ENCODE measurements around the gene CAMKK1.

CAMKK1 gene

GRCh38 chr17:3889325-3890012, 3.4 kb downstream of the CAMKK1 start:
- no peak for TF ChIP-seq CTCF (IDR thresholded peaks at IDR 0.05; ENCODE audit: borderline replicate concordance, control extremely low read depth, extremely low read depth, insufficient read depth, missing control alignments)
- no peak for DNase-seq (ENCODE audit: low spot score)
- in situ Hi-C loops (cut with MboI; ENCODE audit: low sequenced_read_pairs, unreplicated experiment): no loop called here

GRCh38 chr17:3888343-3889171, 4.3 kb downstream of the CAMKK1 start:
- DNase-seq (ENCODE audit: low spot score): no peak
- in situ Hi-C loops (cut with MboI; ENCODE audit: low sequenced_read_pairs, unreplicated experiment): no loop called here
- no peak for TF ChIP-seq CTCF (IDR thresholded peaks at IDR 0.05; ENCODE audit: borderline replicate concordance, control extremely low read depth, extremely low read depth, insufficient read depth, missing control alignments)

GRCh38 chr17:3887804-3888203, 5.0 kb downstream of the CAMKK1 start:
- DNase-seq (ENCODE audit: low spot score): no peak
- no peak for TF ChIP-seq CTCF (IDR thresholded peaks at IDR 0.05; ENCODE audit: borderline replicate concordance, control extremely low read depth, extremely low read depth, insufficient read depth, missing control alignments)
- in situ Hi-C loops (cut with MboI; ENCODE audit: low sequenced_read_pairs, unreplicated experiment): no loop called here

GRCh38 chr17:3887394-3887793, 5.5 kb downstream of the CAMKK1 start:
- no peak for TF ChIP-seq CTCF (IDR thresholded peaks at IDR 0.05; ENCODE audit: borderline replicate concordance, control extremely low read depth, extremely low read depth, insufficient read depth, missing control alignments)
- in situ Hi-C loops (cut with MboI; ENCODE audit: low sequenced_read_pairs, unreplicated experiment): no loop called here
- no peak for DNase-seq (ENCODE audit: low spot score)

- in situ Hi-C loops (cut with MboI; ENCODE audit: low sequenced_read_pairs, unreplicated experiment): no loop called here
- DNase-seq (ENCODE audit: low spot score): no peak
- no peak for TF ChIP-seq CTCF (IDR thresholded peaks at IDR 0.05; ENCODE audit: borderline replicate concordance, control extremely low read depth, extremely low read depth, insufficient read depth, missing control alignments)
Measured at GRCh38 chr17:3886776-3887175, 6.1 kb downstream of the CAMKK1 start.

- no peak for TF ChIP-seq CTCF (IDR thresholded peaks at IDR 0.05; ENCODE audit: borderline replicate concordance, control extremely low read depth, extremely low read depth, insufficient read depth, missing control alignments)
- DNase-seq (ENCODE audit: low spot score): no peak
- in situ Hi-C loops (cut with MboI; ENCODE audit: low sequenced_read_pairs, unreplicated experiment): no loop called here
Measured at GRCh38 chr17:3885970-3886369, 6.9 kb downstream of the CAMKK1 start.

Measured in GM13976 (cell line).